GM10847 (cell line): ENCODE results near the gene BET1.

ENCODE experiments used
- POLR2A ChIP-seq: IDR thresholded peaks from 2 replicates; pipeline ENCODE4 v1.6.1; 2011; ENCODE audit not compliant: insufficient read length; ENCODE audit errors: extremely low read depth

BET1 gene

GRCh38 chr7:94004024-94004951 lies at the start of gene BET1:
TSS of gene BET1 (minus strand) at chr7:94004355. CDS start at chr7:94004216, 139 bp downstream.
- peak; percentile 50 for TF ChIP-seq POLR2A

GRCh38 chr7:94053532-94053931 lies 49.4 kb upstream of the BET1 start:
- TF ChIP-seq POLR2A, result no peak

- no peak for TF ChIP-seq POLR2A
Measured at GRCh38 chr7:94052398-94053180, 48.4 kb upstream of the BET1 start.

- TF ChIP-seq POLR2A, result no peak
Measured at GRCh38 chr7:94050046-94050445, 45.9 kb upstream of the BET1 start.

GRCh38 chr7:94049615-94050014 lies 45.5 kb upstream of the BET1 start:
- TF ChIP-seq POLR2A, result no peak

- TF ChIP-seq POLR2A, result no peak
Measured at GRCh38 chr7:94048755-94049154, 44.6 kb upstream of the BET1 start.

- no peak for TF ChIP-seq POLR2A
Measured at GRCh38 chr7:94047956-94048355, 43.8 kb upstream of the BET1 start.

- TF ChIP-seq POLR2A, result no peak
Measured at GRCh38 chr7:94045581-94045980, 41.4 kb upstream of the BET1 start.

- TF ChIP-seq POLR2A, result no peak
Measured at GRCh38 chr7:94044806-94045205, 40.7 kb upstream of the BET1 start.

GRCh38 chr7:94043299-94043698 lies 39.1 kb upstream of the BET1 start:
- TF ChIP-seq POLR2A, result no peak

GRCh38 chr7:94042381-94042780 lies 38.2 kb upstream of the BET1 start:
- TF ChIP-seq POLR2A, result no peak

GRCh38 chr7:94041529-94041928 lies 37.4 kb upstream of the BET1 start:
- TF ChIP-seq POLR2A, result no peak

- TF ChIP-seq POLR2A, result no peak
Measured at GRCh38 chr7:94040254-94040653, 36.1 kb upstream of the BET1 start.

GRCh38 chr7:94039368-94040035 lies 35.3 kb upstream of the BET1 start:
- no peak for TF ChIP-seq POLR2A

GRCh38 chr7:94031865-94032264 lies 27.7 kb upstream of the BET1 start:
- TF ChIP-seq POLR2A, result no peak
